Thyroid gland (tissue), 4 donors: ENCODE results near the gene LNPEP. TPM values are rescaled to one million over a fixed set of nuclear protein-coding genes. Genes with fewer than 3 reads are reported as not detected.
A peak's percentile ranks its signal among the peaks of the same experiment; 100 is the strongest.

Experiments used
- DNase-seq, 2 donors: peaks; one replicate each; pipeline ENCODE4 v3.0.0-alpha.2; 2019
- H3K27ac ChIP-seq, 3 donors: fragments of 200-600 bp; sonication (generic); 1 replicate in 2 of 3; 2 replicates in 1 of 3; pipeline ENCODE4 v1.5.1; 2016 to 2019; ENCODE audit warnings: mild to moderate bottlenecking in 1 of 3, moderate library complexity in 1 of 3
- H3K27me3 ChIP-seq: fragments of 200-600 bp; sonication (generic); one replicate; pipeline ENCODE4 v1.5.1; 2019
- H3K36me3 ChIP-seq, 2 donors: fragments of 200-600 bp; sonication (generic); one replicate each; pipeline ENCODE4 v1.5.1; 2016 to 2019
- H3K4me1 ChIP-seq, 2 donors: fragments of 200-600 bp; sonication (generic); one replicate each; pipeline ENCODE4 v1.5.1; 2017 to 2019
- H3K4me3 ChIP-seq, 3 donors: fragments of 200-600 bp; sonication (generic); replicated peaks in 1 of 3; 1 replicate in 2 of 3; 2 replicates in 1 of 3; pipeline ENCODE4 v1.5.1; 2016; ENCODE audit warnings: mild to moderate bottlenecking in 1 of 3
- H3K9me3 ChIP-seq: fragments of 200-600 bp; sonication (generic); one replicate; pipeline ENCODE4 v1.5.1; 2017
- CTCF ChIP-seq, 6 experiments: fragments of 200-600 bp in 3 of 6; fragments of 450-650 bp in 3 of 6; sonication (generic) in 3 of 6; IDR thresholded peaks; one replicate each; pipeline ENCODE4 v1.5.1; 2016 to 2019; ENCODE audit warnings: antibody characterized with exemption in 6 of 6, mild to moderate bottlenecking in 2 of 6, inconsistent platforms in 1 of 6, moderate library complexity in 1 of 6
- POLR2A ChIP-seq, 2 donors: fragments of 450-650 bp; IDR thresholded peaks; one replicate each; pipeline ENCODE4 v1.6.1; 2017; ENCODE audit warnings: antibody characterized with exemption in 2 of 2, mild to moderate bottlenecking in 2 of 2, moderate library complexity in 1 of 2
- WGBS, 2 donors: methylation state at CpG; one replicate each; pipeline ENCODE4 v1.1.5; 2017; 5-methylcytosine and 5-hydroxymethylcytosine counted together
- intact Hi-C: fragments of 100-400 bp; cut with DNase I; formaldehyde crosslinking; loops from one replicate; pipeline ENCODE4 v1.15.1; 2023
- total RNA-seq, 4 donors: library from RNA; depleted of rRNA; stranded (reverse); fragments of >200 nt; gene quantifications; one replicate each; pipeline ENCODE4 v1.2.3, GENCODE V29; 2016

The LNPEP gene
- 10 to 100 TPM; 35.0 to 59.9 (median 45.2) TPM for total RNA-seq

GRCh38 chr5:96935559-96936430, at the start of gene LNPEP:
TSS of gene LNPEP (plus strand) at chr5:96936080. CDS start at chr5:96936156, 76 bp downstream.
- TF ChIP-seq POLR2A (IDR thresholded peaks at IDR 0.05) (peak in 1 of 2 donors; percentile 87), CTCF (IDR thresholded peaks at IDR 0.05) (no peak)
- intact Hi-C loops = no loop called here
- 0 to 1% methylated on average over 39 to 62 of the region's 79 CpGs for WGBS, 2 donors
- Histone ChIP-seq H3K36me3 (no peaks in the 10 kb centered on the region), H3K27me3 (no peaks in the 10 kb centered on the region), H3K9me3 (no peaks in the 10 kb centered on the region), H3K4me1 (peaks cover 11 to 15% of the 10 kb centered on the region in 2 donors), H3K4me3 (peak within 1 kb of the TSS; percentile 38 to 99 (median 85)), H3K27ac (peak within 1 kb of the TSS; percentile 91 to 96 (median 95))
- DNase-seq = peak; percentile 97 to 98

- WGBS, 2 donors = 70 to 80% methylated on average over 4 of the region's 4 CpGs
- Histone ChIP-seq H3K4me3 (no peak overlapping the region), H3K4me1 (no peaks in the 10 kb centered on the region)
These were observed 42.5 kb upstream of the LNPEP start for GRCh38 chr5:96893342-96893741.

GRCh38 chr5:96896276-96896675, 39.6 kb upstream of the LNPEP start:
- intact Hi-C loops = no loop called here
- H3K36me3 ChIP-seq = no peaks in the 10 kb centered on the region
- DNase-seq = no peak
- 81 to 83% methylated on average over 4 of the region's 4 CpGs for WGBS, 2 donors
- H3K27me3 ChIP-seq = no peaks in the 10 kb centered on the region
- TF ChIP-seq POLR2A (IDR thresholded peaks at IDR 0.05) = no peak
- no peak for TF ChIP-seq CTCF (IDR thresholded peaks at IDR 0.05)
- H3K9me3 ChIP-seq = no peaks in the 10 kb centered on the region
- H3K27ac ChIP-seq = no peak overlapping the region
- no peak overlapping the region for H3K4me3 ChIP-seq
- H3K4me1 ChIP-seq = no peaks in the 10 kb centered on the region

More at GRCh38 chr5:96893342-96893741, 42.5 kb upstream of the LNPEP start:
- Histone ChIP-seq H3K27ac (no peak overlapping the region), H3K36me3 (no peaks in the 10 kb centered on the region), H3K9me3 (no peaks in the 10 kb centered on the region), H3K27me3 (no peaks in the 10 kb centered on the region)
- intact Hi-C loops = no loop called here
- DNase-seq = no peak
- TF ChIP-seq POLR2A (IDR thresholded peaks at IDR 0.05) (no peak), CTCF (IDR thresholded peaks at IDR 0.05) (no peak)

GRCh38 chr5:96896806-96897205, 39.1 kb upstream of the LNPEP start:
- intact Hi-C loops = no loop called here
- H3K9me3 ChIP-seq = no peaks in the 10 kb centered on the region
- WGBS, 2 donors = 74 to 81% methylated on average over 3 of the region's 3 CpGs
- H3K27me3 ChIP-seq = no peaks in the 10 kb centered on the region
- DNase-seq = no peak
- H3K4me1 ChIP-seq = no peaks in the 10 kb centered on the region
- H3K4me3 ChIP-seq = no peak overlapping the region
- no peak overlapping the region for H3K27ac ChIP-seq
- TF ChIP-seq CTCF (IDR thresholded peaks at IDR 0.05) (no peak), POLR2A (IDR thresholded peaks at IDR 0.05) (no peak)
- H3K36me3 ChIP-seq = no peaks in the 10 kb centered on the region

- H3K9me3 ChIP-seq = no peaks in the 10 kb centered on the region
- no peaks in the 10 kb centered on the region for H3K4me1 ChIP-seq
- no peaks in the 10 kb centered on the region for H3K27me3 ChIP-seq
- intact Hi-C loops = no loop called here
- no peaks in the 10 kb centered on the region for H3K36me3 ChIP-seq
- DNase-seq = no peak
- no peak overlapping the region for H3K4me3 ChIP-seq
- whole genome bisulfite sequencing, 2 donors = 90 to 91% methylated on average over 6 of the region's 6 CpGs
- H3K27ac ChIP-seq = no peak overlapping the region
- TF ChIP-seq CTCF (IDR thresholded peaks at IDR 0.05) = no peak
- TF ChIP-seq POLR2A (IDR thresholded peaks at IDR 0.05) = no peak
These were observed 34.5 kb upstream of the LNPEP start for GRCh38 chr5:96901384-96901783.
